H1 (cell line): ENCODE results near the gene NCOA6. TPM values are rescaled to one million over a fixed set of nuclear protein-coding genes. Genes with fewer than 3 reads are reported as not detected.

Experiments used
- CTCF ChIA-PET: fragments of 300-600 bp; sonication (Branson Sonifier 250); formaldehyde crosslinking; loops from one replicate; lab custom pipeline; 2021; ENCODE audit not compliant: partially characterized antibody; lab: Charles Lee
- POLR2A ChIA-PET: fragments of 300-600 bp; sonication (Branson Sonifier 250); formaldehyde crosslinking; loops from one replicate; lab custom pipeline; 2021; ENCODE audit warnings: inconsistent platforms; ENCODE audit not compliant: partially characterized antibody; lab: Charles Lee
- DNase-seq, 2 experiments: peaks; one replicate each; pipeline versions ENCODE4 v3.0.0 to v3.0.0-alpha.2; 2010 to 2022; ENCODE audit warnings: low spot score in 2 of 2, low read depth in 1 of 2, mixed read lengths in 1 of 2
- FAIRE-seq: peaks from 2 replicates; lab custom pipeline; 2011; peaks lifted over from hg19 to GRCh38; lab: Jason Lieb, UNC
- H2AFZ ChIP-seq: 2 replicates; pipeline ENCODE4 v1.8.1; 2012; ENCODE audit warnings: low read length, inconsistent platforms
- H2AK5ac ChIP-seq: 2 replicates; pipeline ENCODE4 v1.6.1; 2013; ENCODE audit warnings: low read depth, low read length
- H2BK120ac ChIP-seq: replicated peaks from 2 replicates; pipeline ENCODE3; 2013; ENCODE audit warnings: low read depth, low read length, inconsistent platforms
- H2BK12ac ChIP-seq: 2 replicates; pipeline ENCODE4 v1.6.1; 2013; ENCODE audit warnings: low read depth, low read length
- H2BK15ac ChIP-seq: 2 replicates; pipeline ENCODE4 v1.6.1; 2013; ENCODE audit warnings: low read length
- H2BK20ac ChIP-seq: 2 replicates; pipeline ENCODE4 v1.6.1; 2013; ENCODE audit warnings: low read length
- H2BK5ac ChIP-seq: 2 replicates; pipeline ENCODE4 v1.6.1; 2013; ENCODE audit warnings: low read depth, low read length
- H3K14ac ChIP-seq: 2 replicates; pipeline ENCODE4 v1.6.1; 2013; ENCODE audit warnings: inconsistent platforms; ENCODE audit not compliant: insufficient read length
- H3K18ac ChIP-seq: 2 replicates; pipeline ENCODE4 v1.6.1; 2013; ENCODE audit warnings: low read length; ENCODE audit errors: extremely low read depth
- H3K23ac ChIP-seq: 2 replicates; pipeline ENCODE4 v1.6.1; 2013; ENCODE audit warnings: inconsistent platforms; ENCODE audit not compliant: insufficient read length
- H3K23me2 ChIP-seq: 2 replicates; pipeline ENCODE4 v1.6.1; 2013; ENCODE audit warnings: low read depth, low read length
- H3K27ac ChIP-seq: 2 replicates; pipeline ENCODE4 v1.6.1; 2011; ENCODE audit warnings: low read depth, low read length, inconsistent platforms
- H3K27me3 ChIP-seq, 4 experiments: replicated peaks in 1 of 4; 1 replicate in 1 of 4; 2 replicates in 3 of 4; pipeline versions ENCODE4 v1.6.1 to v1.8.1; 2011 to 2013; ENCODE audit warnings: low read length in 3 of 4, mild to moderate bottlenecking in 3 of 4, inconsistent platforms in 2 of 4, mixed read lengths in 2 of 4, moderate library complexity in 1 of 4; ENCODE audit not compliant: control insufficient read depth in 3 of 4, insufficient read depth in 3 of 4; ENCODE audit errors: extremely low read depth in 1 of 4
- H3K36me3 ChIP-seq, 4 experiments: 2 replicates each; pipeline versions ENCODE4 v1.6.1 to v1.8.1; 2011 to 2013; ENCODE audit warnings: mild to moderate bottlenecking in 4 of 4, low read length in 3 of 4, moderate library complexity in 2 of 4, control low read depth in 1 of 4, inconsistent platforms in 1 of 4; ENCODE audit not compliant: insufficient read depth in 4 of 4, control insufficient read depth in 2 of 4
- H3K4ac ChIP-seq: replicated peaks from 2 replicates; pipeline ENCODE3; 2013; ENCODE audit warnings: low read length, low read depth, mixed read lengths, inconsistent platforms; ENCODE audit not compliant: insufficient read length
- H3K4me1 ChIP-seq, 4 experiments: replicated peaks in 1 of 4; 1 replicate in 1 of 4; 2 replicates in 3 of 4; pipeline versions ENCODE4 v1.6.1 to v1.8.1; 2011 to 2013; ENCODE audit warnings: low read length in 3 of 4, inconsistent platforms in 2 of 4, mixed read lengths in 1 of 4; ENCODE audit not compliant: insufficient read depth in 4 of 4, control insufficient read depth in 3 of 4
- H3K4me2 ChIP-seq, 2 experiments: 2 replicates each; pipeline versions ENCODE4 v1.6.1 to v1.8.1; 2011 to 2013; ENCODE audit warnings: low read depth in 2 of 2, low read length in 2 of 2, control low read depth in 1 of 2, inconsistent platforms in 1 of 2, mild to moderate bottlenecking in 1 of 2; ENCODE audit not compliant: insufficient read depth in 1 of 2
- H3K4me3 ChIP-seq, 4 experiments: fragments of 200-600, 300-600 bp in 1 of 4; sonication (generic), shearing (Covaris generic), sonication (Bioruptor Twin) in 1 of 4; 2 replicates each; pipeline versions ENCODE4 v1.5.1 to v1.8.1; 2011 to 2016; ENCODE audit warnings: low read length in 4 of 4, low read depth in 3 of 4, control low read depth in 2 of 4, inconsistent platforms in 2 of 4, mild to moderate bottlenecking in 2 of 4, mixed read lengths in 1 of 4, moderate library complexity in 1 of 4; ENCODE audit not compliant: insufficient read depth in 2 of 4; ENCODE audit errors: extremely low read depth in 1 of 4
- H3K56ac ChIP-seq: replicated peaks from 2 replicates; pipeline ENCODE3; 2013; ENCODE audit warnings: low read depth, mild to moderate bottlenecking, mixed read lengths, low read length, inconsistent platforms; ENCODE audit not compliant: insufficient read length
- H3K79me1 ChIP-seq: 2 replicates; pipeline ENCODE4 v1.6.1; 2013; ENCODE audit warnings: low read depth, low read length, control low read depth
- H3K79me2 ChIP-seq, 2 experiments: 2 replicates each; pipeline versions ENCODE4 v1.6.1 to v1.8.1; 2012 to 2013; ENCODE audit warnings: low read length in 2 of 2, mild to moderate bottlenecking in 2 of 2, inconsistent platforms in 1 of 2; ENCODE audit not compliant: insufficient read depth in 2 of 2, control insufficient read depth in 1 of 2
- H3K9ac ChIP-seq, 4 experiments: replicated peaks in 1 of 4; 1 replicate in 1 of 4; 2 replicates in 3 of 4; pipeline versions ENCODE4 v1.6.1 to v1.8.1; 2011 to 2013; ENCODE audit warnings: low read depth in 3 of 4, low read length in 3 of 4, control low read depth in 2 of 4, mild to moderate bottlenecking in 2 of 4, moderate library complexity in 2 of 4, inconsistent platforms in 1 of 4; ENCODE audit errors: extremely low read depth in 1 of 4
- H3K9me3 ChIP-seq, 2 experiments: 2 replicates each; pipeline versions ENCODE4 v1.6.1 to v1.8.1; 2012 to 2013; ENCODE audit warnings: mild to moderate bottlenecking in 2 of 2, moderate library complexity in 2 of 2, control low read depth in 1 of 2, inconsistent platforms in 1 of 2, low read depth in 1 of 2, low read length in 1 of 2, mixed read lengths in 1 of 2; ENCODE audit not compliant: insufficient read depth in 2 of 2
- H4K20me1 ChIP-seq, 2 experiments: replicated peaks in 1 of 2; 2 replicates each; pipeline versions ENCODE3 to v1.8.1; 2011 to 2013; ENCODE audit warnings: inconsistent platforms in 2 of 2, low read length in 2 of 2, mild to moderate bottlenecking in 1 of 2; ENCODE audit not compliant: insufficient read depth in 2 of 2, control insufficient read depth in 1 of 2
- H4K5ac ChIP-seq: 2 replicates; pipeline ENCODE4 v1.6.1; 2013; ENCODE audit warnings: low read length, low read depth, mixed read lengths, inconsistent platforms; ENCODE audit not compliant: insufficient read length
- H4K8ac ChIP-seq: 2 replicates; pipeline ENCODE4 v1.8.0; 2013; ENCODE audit warnings: mild to moderate bottlenecking, moderate library complexity, low read length, inconsistent platforms; ENCODE audit not compliant: insufficient read depth; ENCODE audit errors: extremely low read depth
- H4K91ac ChIP-seq: replicated peaks from 2 replicates; pipeline ENCODE3; 2013; ENCODE audit warnings: low read length, mixed read lengths, inconsistent platforms; ENCODE audit not compliant: insufficient read length
- E2F6 ChIP-seq: IDR thresholded peaks from 2 replicates; pipeline ENCODE4 v1.6.1; 2012; ENCODE audit warnings: inconsistent platforms
- HDAC6 ChIP-seq: IDR thresholded peaks from one replicate; pipeline ENCODE4 v1.7.1; 2012; ENCODE audit warnings: low read depth, mild to moderate bottlenecking, inconsistent platforms, low read length, moderate library complexity
- KDM1A ChIP-seq: fragments of 200-600, 300-600 bp; sonication (generic); IDR thresholded peaks from 2 replicates; pipeline ENCODE4 v1.7.1; 2016; ENCODE audit warnings: mild to moderate bottlenecking, low read length, borderline replicate concordance
- MAX ChIP-seq: IDR thresholded peaks from 2 replicates; pipeline ENCODE4 v1.6.1; 2012; ENCODE audit warnings: inconsistent platforms
- NRF1 ChIP-seq: IDR thresholded peaks from 2 replicates; pipeline ENCODE4 v1.6.1; 2011; ENCODE audit warnings: mild to moderate bottlenecking, low read depth, low read length, improper control_type of control experiment
- SIN3A ChIP-seq, 2 experiments: IDR thresholded peaks in 1 of 2; conservative IDR thresholded peaks in 1 of 2; 2 replicates each; pipeline ENCODE4 v1.6.1; 2011 to 2012; ENCODE audit warnings: low read length in 2 of 2, improper control_type of control experiment in 1 of 2, low read depth in 1 of 2, mild to moderate bottlenecking in 1 of 2
- SIRT6 ChIP-seq: IDR thresholded peaks from one replicate; pipeline ENCODE4 v1.7.1; 2012; ENCODE audit warnings: low read length, inconsistent platforms
- SIX5 ChIP-seq: IDR thresholded peaks from 2 replicates; pipeline ENCODE4 v1.6.1; 2011; ENCODE audit warnings: mild to moderate bottlenecking, low read depth, low read length
- TCF12 ChIP-seq: IDR thresholded peaks from 2 replicates; pipeline ENCODE4 v1.6.1; 2011; ENCODE audit warnings: low read depth, mild to moderate bottlenecking, low read length
- TEAD4 ChIP-seq: IDR thresholded peaks from 2 replicates; pipeline ENCODE4 v1.6.1; 2012; ENCODE audit warnings: low read depth, low read length, inconsistent platforms, mixed read lengths
- USF2 ChIP-seq: IDR thresholded peaks from 2 replicates; pipeline ENCODE4 v1.6.1; 2011; ENCODE audit warnings: low read length, improper control_type of control experiment
- WGBS, 2 experiments: shearing (Covaris generic) in 1 of 2; methylation state at CpG; one replicate each; pipeline versions ENCODE4 v1.1.6 to v1.1.7; 2013 to 2015; ENCODE audit warnings: low lambda C conversion rate in 2 of 2, mixed read lengths in 2 of 2, inconsistent platforms in 1 of 2, low coverage in 1 of 2, missing lambda C conversion rate in 1 of 2; ENCODE audit not compliant: insufficient replicate concordance in 2 of 2, insufficient coverage in 1 of 2, insufficient read length in 1 of 2; ENCODE audit errors: extremely low coverage in 1 of 2, missing lambda C conversion rate in 1 of 2; 5-methylcytosine and 5-hydroxymethylcytosine counted together
- polyA plus RNA-seq, 7 experiments: library from polyadenylated mRNA; depleted of rRNA in 3 of 7; stranded (reverse) in 5 of 7; unstranded in 2 of 7; fragments of >200 nt in 5 of 7; fragments of 200-250 nt in 2 of 7; gene quantifications; 1 replicate in 5 of 7; 2 replicates in 1 of 7; 4 replicates in 1 of 7; pipeline versions ENCODE4 v1.2.1 to v1.2.3, GENCODE V29; 2011 to 2013; ENCODE audit warnings: missing spikeins in 2 of 7, mixed read lengths in 2 of 7
- total RNA-seq: library from RNA; stranded (reverse); fragmentation: NEBNext Ultra II Directional; extraction: Animal tissue kit (Norgen Biotek cat#: 25700); gene quantifications from 2 replicates; pipeline ENCODE4 v1.2.1, GENCODE V29; 2021

The NCOA6 gene
- total and polyA plus RNA-seq, 2 of the 8 experiments (the other 6 are each of a cell fraction or from before 2014, with no cell fraction given): 9.0 to 9.5 TPM

GRCh38 chr20:34791289-34792020 lies 34.0 kb downstream of the NCOA6 start:
- no peak overlapping the region for H3K27ac ChIP-seq
- TF ChIP-seq SIRT6 (no peak), SIX5 (no peak), TCF12 (no peak), MAX (no peak), KDM1A (no peak), USF2 (no peak), NRF1 (no peak), SIN3A (conservative IDR thresholded peaks at IDR 0.05 in 1 of 2, IDR thresholded peaks at IDR 0.05 in 1 of 2; ENCODE audit: low read depth in 1 of 2, low read length in 2 of 2) (no peak), E2F6 (no peak), TEAD4 (no peak), HDAC6 (no peak)

More at GRCh38 chr20:34791289-34792020, 34.0 kb downstream of the NCOA6 start:
- no peak overlapping the region for H3K4me2 ChIP-seq
- no peak overlapping the region for H3K18ac ChIP-seq
- no peaks in the 10 kb centered on the region for H3K9me3 ChIP-seq
- H3K14ac ChIP-seq: no peak overlapping the region
- FAIRE-seq (no peak), DNase-seq (no peak)
- H3K27me3 ChIP-seq: no peaks in the 10 kb centered on the region
- H2AK5ac ChIP-seq: no peak overlapping the region
- H3K79me1 ChIP-seq: no peaks in the 10 kb centered on the region
- no peaks in the 10 kb centered on the region for H3K79me2 ChIP-seq
- ChIA-PET POLR2A (no interaction called here), CTCF (interaction anchor here (1.3 to 1.6 kb wide), 2 partner anchors 12 to 22 kb away, joined by 3 read pairs; no protein-coding TSS in a partner anchor)
- H4K5ac ChIP-seq: no peak overlapping the region
- no peak overlapping the region for H2BK120ac ChIP-seq
- H3K56ac ChIP-seq: no peak overlapping the region
- no peak overlapping the region for H2BK5ac ChIP-seq
- H2BK15ac ChIP-seq: no peak overlapping the region
- no peak overlapping the region for H3K4me3 ChIP-seq
- H2AFZ ChIP-seq: no peak overlapping the region
- H3K9ac ChIP-seq: no peak overlapping the region; a peak in 1 of 7 replicates
- H2BK20ac ChIP-seq: no peak overlapping the region
- no peaks in the 10 kb centered on the region for H3K36me3 ChIP-seq
- H4K20me1 ChIP-seq: peaks cover 0 to 1% of the 10 kb centered on the region in 2 experiments
- no peak overlapping the region for H4K91ac ChIP-seq
- 67% methylated on average over 2 of the region's 2 CpGs; no CpG with 5 or more reads in 1 of the 2 experiments for WGBS, 2 experiments
- H2BK12ac ChIP-seq: no peak overlapping the region
- H3K4ac ChIP-seq: no peak overlapping the region
- no peak overlapping the region for H3K23ac ChIP-seq
- H3K23me2 ChIP-seq: no peaks in the 10 kb centered on the region
- H3K4me1 ChIP-seq: peaks cover 0 to 3% (median 0%) of the 10 kb centered on the region in 4 experiments; a peak in 2 of 7 replicates
- H4K8ac ChIP-seq: no peak overlapping the region
